Effector memory CD4-positive, alpha-beta T cell (primary cell): ENCODE data around the gene TRIM14.

Experiments
- DNase-seq, 3 donors: peaks; one replicate each; pipeline ENCODE4 v3.0.0-alpha.2; 2020
- H3K27ac ChIP-seq: 2 replicates; pipeline ENCODE4 v1.7.0; 2013; ENCODE audit warnings: mild to moderate bottlenecking, low read length, moderate library complexity; ENCODE audit not compliant: insufficient read depth, poor library complexity, severe bottlenecking
- H3K27me3 ChIP-seq: replicated peaks from 2 replicates; pipeline ENCODE4 v1.7.0; 2013; ENCODE audit warnings: mild to moderate bottlenecking, low read length; ENCODE audit not compliant: insufficient read depth, control insufficient read depth, poor library complexity, severe bottlenecking
- H3K36me3 ChIP-seq: 2 replicates; pipeline ENCODE4 v1.7.0; 2013; ENCODE audit warnings: mild to moderate bottlenecking, low read length, moderate library complexity; ENCODE audit not compliant: control insufficient read depth, insufficient read depth
- H3K4me1 ChIP-seq: 2 replicates; pipeline ENCODE4 v1.7.0; 2013; ENCODE audit warnings: low read length, mild to moderate bottlenecking; ENCODE audit not compliant: control insufficient read depth, insufficient read depth, poor library complexity, severe bottlenecking
- H3K4me3 ChIP-seq: 2 replicates; pipeline ENCODE4 v1.7.0; 2013; ENCODE audit warnings: low read length, low read depth, mild to moderate bottlenecking; ENCODE audit not compliant: insufficient read depth, poor library complexity, severe bottlenecking
- H3K9me3 ChIP-seq: 2 replicates; pipeline ENCODE4 v1.7.0; 2013; ENCODE audit warnings: mild to moderate bottlenecking, low read length, moderate library complexity; ENCODE audit not compliant: control insufficient read depth

The TRIM14 gene

DNA sequence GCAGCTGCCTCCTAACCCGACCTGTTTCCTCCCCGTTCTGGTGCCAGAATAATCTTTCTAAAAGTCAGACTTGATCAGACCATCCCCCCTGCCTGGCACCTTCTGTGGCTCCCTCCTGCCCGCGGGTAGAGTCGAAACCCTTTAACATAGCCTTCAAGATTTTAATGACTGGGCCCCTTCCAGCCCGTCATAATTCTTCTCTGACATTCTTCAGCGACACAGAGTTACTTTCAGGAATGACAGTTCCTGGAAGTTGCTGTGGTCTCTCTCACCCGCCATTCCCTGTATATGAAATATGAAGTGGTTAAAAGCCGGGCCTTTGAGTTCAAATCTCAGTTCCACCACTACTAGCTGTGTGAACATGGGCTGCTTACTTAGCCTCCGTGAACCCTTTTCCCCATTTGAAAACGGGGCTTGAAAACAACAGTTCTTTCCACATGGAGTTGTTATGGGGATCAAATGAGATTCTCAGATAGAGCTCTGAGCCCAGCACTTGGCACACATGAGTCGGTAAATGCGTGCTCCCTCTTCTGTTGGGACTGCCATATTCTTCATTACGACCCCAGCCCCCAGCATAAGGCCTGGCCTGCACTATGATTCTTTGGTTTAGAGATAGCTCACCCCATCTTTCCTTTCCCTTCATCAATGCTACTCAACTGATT, 61.8 kb downstream of the TRIM14 start:
- H3K4me3 ChIP-seq = peak overlapping the region; percentile 77
- no peaks in the 10 kb centered on the region for H3K9me3 ChIP-seq
- peaks cover 5% of the 10 kb centered on the region for H3K36me3 ChIP-seq
- H3K27me3 ChIP-seq = no peaks in the 10 kb centered on the region
- DNase-seq = no peak
- H3K4me1 ChIP-seq = peaks cover 10% of the 10 kb centered on the region
- peak overlapping the region; percentile 83 for H3K27ac ChIP-seq

- Histone ChIP-seq H3K4me3 (peak within 1 kb of the TSS; percentile 77), H3K4me1 (peaks cover 10% of the 10 kb centered on the region), H3K36me3 (peaks cover 5% of the 10 kb centered on the region), H3K9me3 (no peaks in the 10 kb centered on the region), H3K27me3 (no peaks in the 10 kb centered on the region), H3K27ac (peak within 1 kb of the TSS; percentile 83)
- peak; percentile 83 to 85 (median 83) for DNase-seq
These were observed 62.5 kb downstream of the TRIM14 start, which contains the start of gene NANS for GRCh38 chr9:98056269-98057137. Gene NANS, plus strand, starts transcription at chr9:98056732. Its CDS starts 77 bp downstream, at chr9:98056809.

- Histone ChIP-seq H3K4me3 (no peak overlapping the region), H3K27me3 (no peaks in the 10 kb centered on the region), H3K27ac (no peak overlapping the region), H3K9me3 (no peaks in the 10 kb centered on the region), H3K4me1 (peaks cover 10% of the 10 kb centered on the region), H3K36me3 (no peaks in the 10 kb centered on the region)
- DNase-seq = no peak
These were observed 64.6 kb downstream of the TRIM14 start for GRCh38 chr9:98054376-98054951.

DNA sequence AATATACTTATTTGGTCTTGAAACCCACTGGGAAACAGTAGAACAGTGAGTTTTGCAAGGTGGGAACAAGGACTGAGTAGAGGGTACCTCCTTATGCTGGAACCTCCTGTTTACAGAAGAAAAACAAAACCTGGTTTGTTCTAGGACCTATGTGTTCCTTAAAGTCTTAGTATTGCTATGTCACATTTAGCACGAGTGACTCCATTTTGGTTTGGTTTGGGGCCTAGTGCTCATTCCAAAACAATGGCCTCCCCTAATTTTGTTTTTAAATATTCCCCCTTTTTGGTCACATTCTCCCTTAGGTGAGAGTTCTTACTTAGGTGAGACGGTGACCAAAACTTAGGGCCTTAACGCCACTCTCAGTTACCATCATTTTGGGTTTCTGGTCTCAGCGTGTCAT, 68.7 kb downstream of the TRIM14 start:
- DNase-seq = no peak
- no peak overlapping the region for H3K4me3 ChIP-seq
- H3K4me1 ChIP-seq = peaks cover 3% of the 10 kb centered on the region
- H3K27ac ChIP-seq = no peak overlapping the region
- H3K9me3 ChIP-seq = no peaks in the 10 kb centered on the region
- H3K27me3 ChIP-seq = no peaks in the 10 kb centered on the region
- no peaks in the 10 kb centered on the region for H3K36me3 ChIP-seq

DNA sequence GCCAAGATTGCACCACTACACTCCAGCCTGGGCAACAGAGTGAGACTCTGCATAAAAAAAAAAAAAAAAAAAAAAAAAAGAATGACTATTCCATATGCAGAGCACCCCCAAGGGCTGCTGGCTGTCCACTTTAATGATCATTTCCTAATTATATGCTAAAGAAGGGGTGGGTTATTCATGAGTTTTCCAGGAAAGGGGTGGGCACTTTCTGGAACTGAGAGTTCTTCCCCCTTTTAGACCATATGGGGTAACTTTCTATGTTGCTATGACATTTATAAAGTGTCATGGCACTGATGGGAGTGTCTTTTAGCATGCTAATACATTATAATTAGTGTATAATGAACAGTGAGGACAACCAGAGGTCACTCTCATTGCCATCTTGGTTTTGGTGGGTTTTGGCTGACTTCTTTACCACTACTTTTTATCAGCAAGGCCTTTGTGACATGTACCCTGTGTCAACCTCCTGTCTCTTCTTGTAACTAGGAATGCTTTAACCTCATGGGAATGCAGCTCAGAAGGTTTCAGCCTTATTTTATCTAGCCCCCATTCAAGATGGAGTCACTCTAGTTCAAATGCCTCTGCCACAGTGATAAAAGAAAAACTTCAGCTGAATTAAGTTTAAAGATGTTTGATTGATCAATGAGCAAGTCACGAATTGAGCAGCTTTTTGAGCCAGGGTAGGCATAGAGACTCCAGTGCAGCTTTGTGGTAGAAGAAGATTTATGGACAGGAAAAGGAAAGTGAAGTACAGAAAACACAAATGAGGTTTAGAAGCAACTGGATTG, 69.5 kb downstream of the TRIM14 start:
- Histone ChIP-seq H3K27me3 (no peaks in the 10 kb centered on the region), H3K4me3 (no peak overlapping the region), H3K27ac (no peak overlapping the region), H3K9me3 (no peaks in the 10 kb centered on the region), H3K36me3 (no peaks in the 10 kb centered on the region), H3K4me1 (peaks cover 3% of the 10 kb centered on the region)
- no peak for DNase-seq

- Histone ChIP-seq H3K27me3 (no peaks in the 10 kb centered on the region), H3K36me3 (no peaks in the 10 kb centered on the region), H3K4me1 (peaks cover 3% of the 10 kb centered on the region), H3K27ac (no peak overlapping the region), H3K4me3 (no peak overlapping the region), H3K9me3 (no peaks in the 10 kb centered on the region)
- no peak for DNase-seq
These were observed 72.0 kb downstream of the TRIM14 start for GRCh38 chr9:98047002-98047401.

- no peaks in the 10 kb centered on the region for H3K27me3 ChIP-seq
- peaks cover 3% of the 10 kb centered on the region for H3K4me1 ChIP-seq
- H3K4me3 ChIP-seq = no peak overlapping the region
- H3K9me3 ChIP-seq = no peaks in the 10 kb centered on the region
- no peaks in the 10 kb centered on the region for H3K36me3 ChIP-seq
- no peak overlapping the region for H3K27ac ChIP-seq
- no peak for DNase-seq
These were observed 72.9 kb downstream of the TRIM14 start for GRCh38 chr9:98046180-98046543.

DNA sequence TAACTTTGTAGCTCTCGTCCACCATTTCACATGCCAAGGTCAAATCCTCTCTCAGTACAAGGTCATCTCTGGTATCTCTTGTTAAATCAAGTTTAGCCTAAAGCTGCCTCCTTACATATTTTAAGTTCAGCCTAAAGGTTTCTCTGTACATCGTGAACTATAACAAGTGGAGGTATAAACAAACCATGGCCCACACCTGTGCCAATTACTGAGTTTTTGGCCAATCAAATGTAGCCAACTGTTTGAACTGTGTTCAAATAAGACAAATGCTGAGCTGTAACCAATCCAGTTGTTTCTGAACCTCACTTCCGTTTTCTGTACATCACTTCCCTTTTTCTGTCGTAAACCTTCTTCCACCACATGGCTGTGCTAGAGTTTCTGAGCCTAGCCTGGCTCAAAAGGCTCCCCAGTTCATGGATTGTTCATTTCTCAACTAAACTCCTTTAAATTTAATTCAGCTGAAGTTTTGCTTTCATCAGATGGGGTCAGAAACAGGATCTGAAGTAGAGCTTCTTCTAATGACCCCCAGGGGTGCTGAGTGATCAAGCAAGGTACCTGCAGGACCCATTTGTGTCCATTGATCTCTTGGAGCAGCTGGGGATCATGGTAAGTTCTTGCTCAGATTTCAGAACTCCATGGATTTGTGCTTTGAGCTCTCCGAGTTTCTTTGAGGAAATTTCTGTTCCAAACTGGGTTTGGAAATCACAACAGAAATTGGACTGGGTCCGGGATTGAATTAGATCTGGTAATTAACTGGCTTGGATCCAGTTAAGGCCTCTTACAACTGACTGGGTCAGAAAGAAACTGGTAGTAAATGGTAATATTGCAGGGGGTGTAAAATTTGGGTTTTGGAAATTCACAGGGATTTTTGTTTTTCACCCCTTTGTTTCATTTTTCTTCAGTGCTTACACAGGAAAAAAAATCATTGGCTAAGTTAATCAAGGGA, 73.5 kb downstream of the TRIM14 start:
- H3K27me3 ChIP-seq = no peaks in the 10 kb centered on the region
- no peak overlapping the region for H3K27ac ChIP-seq

DNA sequence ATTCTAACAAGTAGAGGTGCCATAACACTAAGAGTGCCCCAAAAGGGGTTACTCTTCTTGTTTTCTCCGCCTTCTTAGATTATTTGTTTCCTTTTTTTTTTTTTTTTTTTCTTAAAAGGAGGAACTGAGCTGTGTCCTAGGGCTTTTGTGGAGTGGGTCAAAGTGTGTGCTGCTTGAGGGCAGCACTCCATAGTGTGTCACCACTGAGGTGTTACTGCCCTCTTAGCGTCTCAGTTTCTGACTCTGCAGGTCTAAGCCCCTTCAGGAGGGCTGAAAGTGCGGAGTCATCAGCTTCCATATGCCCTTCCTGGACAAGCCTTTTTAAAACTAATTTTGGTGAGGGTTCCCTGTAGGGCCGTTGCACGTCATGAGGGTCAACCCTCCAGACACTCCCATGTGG, 75.1 kb downstream of the TRIM14 start:
- no peak for DNase-seq
- Histone ChIP-seq H3K36me3 (no peaks in the 10 kb centered on the region), H3K4me3 (no peak overlapping the region), H3K4me1 (peaks cover 3% of the 10 kb centered on the region), H3K9me3 (no peaks in the 10 kb centered on the region), H3K27me3 (no peaks in the 10 kb centered on the region), H3K27ac (no peak overlapping the region)

More for the DNA sequence above, 73.5 kb downstream of the TRIM14 start:
- peak; percentile 17 to 31 (median 17) for DNase-seq
- H3K4me1 ChIP-seq = peaks cover 3% of the 10 kb centered on the region
- H3K36me3 ChIP-seq = no peaks in the 10 kb centered on the region
- H3K4me3 ChIP-seq = peak overlapping the region; percentile 39
- no peaks in the 10 kb centered on the region for H3K9me3 ChIP-seq
